Coronary artery (tissue), 2 donors: ENCODE data around the gene HPF1.
A peak's percentile ranks its signal among the peaks of the same experiment; 100 is the strongest.

Experiments used
- DNase-seq: peaks from one replicate; pipeline ENCODE4 v3.0.0-alpha.2; 2017; ENCODE audit warnings: low spot score
- H3K27ac ChIP-seq, 2 donors: fragments of 200-600 bp; sonication (generic); one replicate each; pipeline ENCODE4 v1.5.1; 2016 to 2019
- H3K4me3 ChIP-seq: fragments of 200-600 bp; sonication (generic); 2 replicates; pipeline ENCODE4 v1.5.1; 2016; ENCODE audit warnings: mild to moderate bottlenecking, moderate library complexity
- CTCF ChIP-seq: fragments of 200-600 bp; sonication (generic); IDR thresholded peaks from one replicate; pipeline ENCODE4 v1.5.1; 2019; ENCODE audit warnings: antibody characterized with exemption

The HPF1 gene

GRCh38 chr4:169766741-169767140, 9.0 kb upstream of the HPF1 start:
- TF ChIP-seq CTCF: no peak
- Histone ChIP-seq H3K27ac (no peak overlapping the region), H3K4me3 (no peak overlapping the region)
- DNase-seq: no peak

- Histone ChIP-seq H3K27ac (no peak overlapping the region), H3K4me3 (no peak overlapping the region)
- TF ChIP-seq CTCF: no peak
- no peak for DNase-seq
Measured at GRCh38 chr4:169765835-169766234, 8.1 kb upstream of the HPF1 start.

- Histone ChIP-seq H3K27ac (no peak overlapping the region), H3K4me3 (no peak overlapping the region)
- TF ChIP-seq CTCF: no peak
- DNase-seq: no peak
Measured at GRCh38 chr4:169761846-169762245, 4.1 kb upstream of the HPF1 start.

- H3K27ac ChIP-seq: peak overlapping the region; percentile 13 to 70
- no peak for TF ChIP-seq CTCF
- DNase-seq: no peak
- H3K4me3 ChIP-seq: peak overlapping the region; percentile 71
Measured at GRCh38 chr4:169758401-169758962, 738 bp upstream of the HPF1 start.

- TF ChIP-seq CTCF: no peak
Measured at GRCh38 chr4:169756971-169757574, 671 bp downstream of the HPF1 start.

GRCh38 chr4:169745291-169745690, 12.5 kb downstream of the HPF1 start:
- no peak for TF ChIP-seq CTCF
- DNase-seq: no peak
- peak overlapping the region in 1 of 2 donors; percentile 31 for H3K27ac ChIP-seq
- no peak overlapping the region for H3K4me3 ChIP-seq

More at GRCh38 chr4:169756971-169757574, 671 bp downstream of the HPF1 start:
- peak overlapping the region; percentile 38 to 70 for H3K27ac ChIP-seq
- DNase-seq: no peak
- H3K4me3 ChIP-seq: peak overlapping the region; percentile 71

GRCh38 chr4:169744601-169745000, 13.1 kb downstream of the HPF1 start:
- TF ChIP-seq CTCF: no peak
- no peak overlapping the region for H3K27ac ChIP-seq
- no peak for DNase-seq
- H3K4me3 ChIP-seq: no peak overlapping the region
